GM12891 (cell line): Measurements from ENCODE around the gene APC2.

Source experiments
- PAX5 ChIP-seq: IDR thresholded peaks from 2 replicates; pipeline ENCODE4 v1.6.1; 2011; ENCODE audit warnings: low read length, moderate library complexity, mild to moderate bottlenecking; ENCODE audit not compliant: insufficient read depth, severe bottlenecking
- POLR2A ChIP-seq: IDR thresholded peaks from 2 replicates; pipeline ENCODE4 v1.6.1; 2011; ENCODE audit warnings: low read depth, low read length, control low read depth
- POLR2AphosphoS5 ChIP-seq: IDR thresholded peaks from 2 replicates; pipeline ENCODE4 v1.6.1; 2011; ENCODE audit warnings: low read depth, low read length, control low read depth
- POU2F2 ChIP-seq: IDR thresholded peaks from 2 replicates; pipeline ENCODE4 v1.6.1; 2011; ENCODE audit warnings: low read depth, mild to moderate bottlenecking, control low read depth, low read length, moderate library complexity
- SPI1 ChIP-seq: IDR thresholded peaks from 2 replicates; pipeline ENCODE4 v1.6.1; 2011; ENCODE audit warnings: low read depth, low read length, control low read depth
- TAF1 ChIP-seq: IDR thresholded peaks from 2 replicates; pipeline ENCODE4 v1.6.1; 2011; ENCODE audit warnings: low read depth, low read length, control low read depth

DNA sequence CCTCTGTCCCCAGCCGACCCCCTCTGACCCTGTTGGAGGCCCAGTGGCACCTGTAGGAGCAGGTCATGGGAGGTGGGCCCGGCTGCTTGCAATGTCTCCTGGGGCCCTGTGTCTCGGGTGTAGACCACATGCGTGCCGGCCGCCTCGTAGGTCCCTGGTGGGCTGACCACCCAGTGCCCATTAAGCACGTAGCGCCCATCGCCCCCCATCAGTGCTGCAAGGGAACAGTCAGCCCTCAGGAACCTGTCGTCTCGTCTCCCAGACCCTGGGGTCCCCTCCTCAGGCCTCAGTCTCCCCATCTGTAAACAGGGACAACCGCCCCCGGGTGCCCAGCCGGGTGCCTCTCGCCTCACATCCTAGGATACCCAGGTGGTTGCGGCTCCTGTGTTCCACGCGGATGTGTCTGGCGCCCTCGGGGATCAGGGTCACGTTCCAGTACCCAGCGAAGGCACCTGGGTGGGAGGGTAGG, 57.3 kb downstream of the APC2 start:
- TF ChIP-seq POLR2AphosphoS5 (no peak), SPI1 (no peak), POLR2A (no peak), PAX5 (no peak), TAF1 (no peak), POU2F2 (no peak)
